ENCODE results near the gene TSPAN1.
A peak's percentile ranks its signal among the peaks of the same experiment; 100 is the strongest.

TSPAN1 gene

GRCh38 chr1:46174448-46175231 lies at the start of gene TSPAN1:
TSS of gene TSPAN1 (plus strand) at chr1:46175087. CDS start at chr1:46181108, 6,021 bp downstream.
- Histone ChIP-seq H3K9me3 (ENCODE audit: control insufficient read depth, insufficient read depth, low read depth, low read length) (no peaks in the 10 kb centered on the region), H3K9ac (ENCODE audit: low read length) (no peak within 1 kb of the TSS), H3K36me3 (ENCODE audit: control insufficient read depth, insufficient read depth, low read length) (no peaks in the 10 kb centered on the region), H3K27ac (ENCODE audit: low read depth, low read length) (no peak within 1 kb of the TSS), H3K4me1 (ENCODE audit: control insufficient read depth, insufficient read depth, low read length) (peaks cover 39% of the 10 kb centered on the region), H3K27me3 (ENCODE audit: control insufficient read depth, insufficient read depth, low read length) (no peaks in the 10 kb centered on the region), H3K4me3 (ENCODE audit: low read depth, low read length) (no peak within 1 kb of the TSS)

- Histone ChIP-seq H3K27me3 (ENCODE audit: control insufficient read depth, insufficient read depth, low read length) (peaks cover 11% of the 10 kb centered on the region; the same call in 1 of the 2 replicates), H3K4me1 (ENCODE audit: control insufficient read depth, insufficient read depth, low read length) (peaks cover 7% of the 10 kb centered on the region; the same call in 1 of the 2 replicates), H3K9ac (ENCODE audit: low read length) (no peak overlapping the region), H3K27ac (ENCODE audit: low read depth, low read length) (no peak overlapping the region), H3K4me3 (ENCODE audit: low read depth, low read length) (no peak overlapping the region), H3K9me3 (ENCODE audit: control insufficient read depth, insufficient read depth, low read depth, low read length) (no peaks in the 10 kb centered on the region), H3K36me3 (ENCODE audit: control insufficient read depth, insufficient read depth, low read length) (no peaks in the 10 kb centered on the region)
Measured at GRCh38 chr1:46128344-46128743, 46.5 kb upstream of the TSPAN1 start.

GRCh38 chr1:46130121-46130520 lies 44.8 kb upstream of the TSPAN1 start:
- Histone ChIP-seq H3K4me3 (ENCODE audit: low read depth, low read length) (peak overlapping the region; percentile 74), H3K27me3 (ENCODE audit: control insufficient read depth, insufficient read depth, low read length) (peaks cover 11% of the 10 kb centered on the region; the same call in 1 of the 2 replicates), H3K36me3 (ENCODE audit: control insufficient read depth, insufficient read depth, low read length) (no peaks in the 10 kb centered on the region), H3K27ac (ENCODE audit: low read depth, low read length) (no peak overlapping the region), H3K9ac (ENCODE audit: low read length) (no peak overlapping the region), H3K9me3 (ENCODE audit: control insufficient read depth, insufficient read depth, low read depth, low read length) (no peaks in the 10 kb centered on the region), H3K4me1 (ENCODE audit: control insufficient read depth, insufficient read depth, low read length) (peaks cover 16% of the 10 kb centered on the region; the same call in 1 of the 2 replicates)

GRCh38 chr1:46130606-46131005 lies 44.3 kb upstream of the TSPAN1 start:
- no peak overlapping the region for H3K27ac ChIP-seq (ENCODE audit: low read depth, low read length)
- peaks cover 16% of the 10 kb centered on the region; the same call in 1 of the 2 replicates for H3K4me1 ChIP-seq (ENCODE audit: control insufficient read depth, insufficient read depth, low read length)
- peak overlapping the region; percentile 74 for H3K4me3 ChIP-seq (ENCODE audit: low read depth, low read length)
- peaks cover 11% of the 10 kb centered on the region; the same call in 1 of the 2 replicates for H3K27me3 ChIP-seq (ENCODE audit: control insufficient read depth, insufficient read depth, low read length)
- no peak overlapping the region for H3K9ac ChIP-seq (ENCODE audit: low read length)
- no peaks in the 10 kb centered on the region for H3K36me3 ChIP-seq (ENCODE audit: control insufficient read depth, insufficient read depth, low read length)
- H3K9me3 ChIP-seq (ENCODE audit: control insufficient read depth, insufficient read depth, low read depth, low read length), result no peaks in the 10 kb centered on the region

GRCh38 chr1:46131093-46131492 lies 43.8 kb upstream of the TSPAN1 start:
- H3K4me1 ChIP-seq (ENCODE audit: control insufficient read depth, insufficient read depth, low read length), result peaks cover 16% of the 10 kb centered on the region; the same call in 1 of the 2 replicates
- H3K27ac ChIP-seq (ENCODE audit: low read depth, low read length), result no peak overlapping the region
- peak overlapping the region; percentile 53 for H3K9ac ChIP-seq (ENCODE audit: low read length)
- H3K9me3 ChIP-seq (ENCODE audit: control insufficient read depth, insufficient read depth, low read depth, low read length), result no peaks in the 10 kb centered on the region
- H3K27me3 ChIP-seq (ENCODE audit: control insufficient read depth, insufficient read depth, low read length), result peaks cover 11% of the 10 kb centered on the region; the same call in 1 of the 2 replicates
- H3K4me3 ChIP-seq (ENCODE audit: low read depth, low read length), result peak overlapping the region; percentile 74
- no peaks in the 10 kb centered on the region for H3K36me3 ChIP-seq (ENCODE audit: control insufficient read depth, insufficient read depth, low read length)

- peaks cover 11% of the 10 kb centered on the region; the same call in 1 of the 2 replicates for H3K27me3 ChIP-seq (ENCODE audit: control insufficient read depth, insufficient read depth, low read length)
- no peaks in the 10 kb centered on the region for H3K36me3 ChIP-seq (ENCODE audit: control insufficient read depth, insufficient read depth, low read length)
- H3K9me3 ChIP-seq (ENCODE audit: control insufficient read depth, insufficient read depth, low read depth, low read length), result no peaks in the 10 kb centered on the region
- peaks cover 21% of the 10 kb centered on the region; the same call in 1 of the 2 replicates for H3K4me1 ChIP-seq (ENCODE audit: control insufficient read depth, insufficient read depth, low read length)
- peak overlapping the region; percentile 74 for H3K4me3 ChIP-seq (ENCODE audit: low read depth, low read length)
- H3K27ac ChIP-seq (ENCODE audit: low read depth, low read length), result peak overlapping the region; percentile 99
- peak overlapping the region; percentile 99 for H3K9ac ChIP-seq (ENCODE audit: low read length)
Measured at GRCh38 chr1:46131712-46132528, 43.0 kb upstream of the TSPAN1 start.

- H3K9ac ChIP-seq (ENCODE audit: low read length), result peak within 1 kb of the TSS; percentile 99
- peaks cover 11% of the 10 kb centered on the region; the same call in 1 of the 2 replicates for H3K27me3 ChIP-seq (ENCODE audit: control insufficient read depth, insufficient read depth, low read length)
- H3K4me1 ChIP-seq (ENCODE audit: control insufficient read depth, insufficient read depth, low read length), result peaks cover 21% of the 10 kb centered on the region; the same call in 1 of the 2 replicates
- no peaks in the 10 kb centered on the region for H3K36me3 ChIP-seq (ENCODE audit: control insufficient read depth, insufficient read depth, low read length)
- peak within 1 kb of the TSS; percentile 74 for H3K4me3 ChIP-seq (ENCODE audit: low read depth, low read length)
- peak within 1 kb of the TSS; percentile 99 for H3K27ac ChIP-seq (ENCODE audit: low read depth, low read length)
- no peaks in the 10 kb centered on the region for H3K9me3 ChIP-seq (ENCODE audit: control insufficient read depth, insufficient read depth, low read depth, low read length)
Measured at GRCh38 chr1:46132529-46133180, 42.2 kb upstream of the TSPAN1 start, which contains the start of gene PIK3R3. TSS of gene PIK3R3 (minus strand) at chr1:46132629. CDS start at chr1:46131952, 677 bp downstream.

GRCh38 chr1:46133181-46133658 lies 41.7 kb upstream of the TSPAN1 start:
- H3K36me3 ChIP-seq (ENCODE audit: control insufficient read depth, insufficient read depth, low read length), result no peaks in the 10 kb centered on the region
- H3K9me3 ChIP-seq (ENCODE audit: control insufficient read depth, insufficient read depth, low read depth, low read length), result no peaks in the 10 kb centered on the region
- H3K27ac ChIP-seq (ENCODE audit: low read depth, low read length), result peak overlapping the region; percentile 99
- peak overlapping the region; percentile 74 for H3K4me3 ChIP-seq (ENCODE audit: low read depth, low read length)
- H3K27me3 ChIP-seq (ENCODE audit: control insufficient read depth, insufficient read depth, low read length), result peaks cover 11% of the 10 kb centered on the region; the same call in 1 of the 2 replicates
- peaks cover 21% of the 10 kb centered on the region; the same call in 1 of the 2 replicates for H3K4me1 ChIP-seq (ENCODE audit: control insufficient read depth, insufficient read depth, low read length)
- H3K9ac ChIP-seq (ENCODE audit: low read length), result peak overlapping the region; percentile 90

GRCh38 chr1:46133781-46134350 lies 41.0 kb upstream of the TSPAN1 start:
- Histone ChIP-seq H3K9me3 (ENCODE audit: control insufficient read depth, insufficient read depth, low read depth, low read length) (no peaks in the 10 kb centered on the region), H3K9ac (ENCODE audit: low read length) (peak overlapping the region; percentile 90), H3K27ac (ENCODE audit: low read depth, low read length) (no peak overlapping the region), H3K4me1 (ENCODE audit: control insufficient read depth, insufficient read depth, low read length) (peaks cover 21% of the 10 kb centered on the region; the same call in 1 of the 2 replicates), H3K27me3 (ENCODE audit: control insufficient read depth, insufficient read depth, low read length) (peaks cover 11% of the 10 kb centered on the region; the same call in 1 of the 2 replicates), H3K36me3 (ENCODE audit: control insufficient read depth, insufficient read depth, low read length) (no peaks in the 10 kb centered on the region), H3K4me3 (ENCODE audit: low read depth, low read length) (peak overlapping the region; percentile 74)
